Measurements from ENCODE around the gene RANBP17.

RANBP17 gene

DNA sequence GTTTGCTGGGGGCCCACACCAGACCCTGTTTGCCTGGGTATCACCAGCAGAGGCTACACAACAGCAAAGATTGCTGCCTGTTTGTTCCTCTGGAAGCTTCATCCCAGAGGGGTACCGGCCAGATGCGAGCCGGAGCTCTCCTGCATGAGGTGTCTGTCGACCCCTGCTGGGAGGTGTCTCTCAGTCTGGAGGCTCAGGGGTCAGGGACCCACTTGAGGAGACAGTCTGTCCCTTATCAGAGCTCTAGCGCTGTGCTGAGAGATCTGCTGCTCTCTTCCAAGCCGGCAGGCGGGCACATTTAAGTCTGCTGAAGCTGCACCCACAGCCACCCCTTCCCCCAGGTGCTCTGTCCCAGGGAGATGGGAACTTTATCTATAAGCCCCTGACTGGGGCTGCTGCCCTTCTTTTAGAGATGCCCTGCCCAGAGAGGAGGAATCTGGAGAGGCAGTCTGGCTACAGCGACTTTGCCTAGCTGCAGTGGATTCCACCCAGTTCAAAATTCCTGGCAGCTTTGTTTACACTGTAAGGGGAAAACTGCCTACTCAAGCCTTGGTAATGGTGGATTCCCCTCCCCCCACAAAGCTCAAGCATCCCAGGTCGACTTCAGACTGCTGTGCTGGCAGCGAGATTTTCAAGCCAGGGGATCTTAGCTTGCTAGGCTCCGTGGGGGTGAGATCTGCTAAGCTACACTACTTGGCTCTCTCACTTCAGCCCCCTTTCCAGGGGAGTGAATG lies 241.2 kb downstream of the RANBP17 start:
- DNase-seq: no peak

DNA sequence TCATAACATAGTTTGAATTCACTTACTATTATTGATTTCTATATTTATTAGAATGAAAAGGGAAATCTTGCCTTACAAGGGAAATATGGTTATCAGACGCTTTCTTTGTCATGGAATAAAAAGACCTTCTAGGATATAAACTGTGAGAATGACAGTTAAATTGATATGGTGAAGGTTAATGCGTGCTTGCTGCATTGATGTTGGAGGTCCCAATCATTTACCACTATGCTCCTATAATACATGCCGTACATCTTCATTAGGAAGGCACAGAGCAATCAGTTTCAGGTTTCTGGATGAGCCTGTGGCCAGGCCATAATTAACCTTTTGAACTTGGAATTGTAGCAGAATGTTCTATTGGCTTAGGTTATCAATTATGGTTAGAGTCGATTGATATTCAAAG lies 245.9 kb downstream of the RANBP17 start:
- DNase-seq: no peak

DNA sequence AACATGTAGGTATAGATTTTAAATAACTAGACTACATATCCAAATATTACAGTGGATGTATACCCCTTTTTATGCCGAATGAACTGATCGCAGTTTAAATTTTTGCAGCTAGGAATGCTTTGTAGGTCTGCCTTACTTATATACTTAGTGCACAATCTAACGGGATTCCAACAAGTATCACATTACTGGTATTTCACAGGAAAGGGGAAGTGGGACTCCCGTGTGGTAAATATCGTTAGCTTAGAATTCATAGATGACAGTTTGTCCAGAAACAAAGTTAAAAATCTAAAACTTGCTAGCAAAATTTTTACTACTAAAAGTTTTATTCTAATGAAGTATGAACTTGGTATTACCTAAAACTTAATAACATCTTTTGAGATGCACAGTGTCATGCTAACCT lies 253.7 kb downstream of the RANBP17 start:
- DNase-seq: no peak

DNA sequence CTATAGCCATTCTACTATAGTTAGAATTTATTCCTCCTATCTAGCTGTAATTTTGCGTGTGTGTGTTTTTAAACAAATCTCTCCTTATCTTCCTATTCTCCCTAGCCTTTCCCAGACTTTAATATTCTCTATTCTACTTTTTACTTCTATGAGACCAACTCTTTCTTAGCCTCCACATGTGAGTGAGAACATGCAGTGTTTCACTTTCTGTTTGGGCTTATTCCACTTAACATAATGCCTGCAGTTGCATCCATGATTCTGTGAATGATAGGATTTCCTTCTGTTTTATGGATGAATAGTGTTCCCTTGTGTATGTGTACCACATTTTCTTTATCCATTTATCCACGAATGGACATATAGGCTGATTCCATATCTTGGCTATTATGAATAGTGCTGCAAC lies 254.9 kb downstream of the RANBP17 start:
- no peak for DNase-seq

DNA sequence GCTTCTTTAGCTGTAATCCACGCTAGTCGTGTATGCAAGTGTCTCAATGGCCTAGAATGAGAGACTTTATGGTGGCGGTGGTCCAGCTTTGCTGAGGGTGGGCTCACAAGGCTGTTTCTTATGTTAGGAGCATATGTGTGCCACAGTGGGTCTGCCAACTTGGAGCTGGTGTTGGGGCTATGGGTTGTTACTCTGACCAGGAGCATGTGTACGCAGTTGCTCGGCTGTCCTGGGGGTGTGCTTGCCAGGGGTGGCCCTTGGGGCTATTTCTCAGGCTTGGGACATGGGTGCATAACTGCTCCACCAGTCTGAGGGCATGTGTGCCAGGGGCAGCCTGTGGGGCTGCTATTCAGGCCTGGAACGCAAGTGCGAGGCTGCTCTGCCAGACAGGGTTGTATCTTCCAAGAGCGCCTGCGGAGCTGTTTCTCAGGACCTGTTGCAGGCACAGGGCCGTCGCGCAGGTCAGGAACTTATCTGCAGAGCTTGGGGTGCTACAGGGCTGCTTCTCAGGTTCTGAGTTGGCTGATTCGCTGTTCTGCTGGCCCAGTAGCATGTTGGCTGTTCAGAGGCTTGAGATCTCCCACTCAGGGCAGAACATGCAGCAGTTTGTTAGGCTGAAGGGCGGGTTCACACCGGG lies 259.3 kb downstream of the RANBP17 start:
- DNase-seq: no peak

DNA sequence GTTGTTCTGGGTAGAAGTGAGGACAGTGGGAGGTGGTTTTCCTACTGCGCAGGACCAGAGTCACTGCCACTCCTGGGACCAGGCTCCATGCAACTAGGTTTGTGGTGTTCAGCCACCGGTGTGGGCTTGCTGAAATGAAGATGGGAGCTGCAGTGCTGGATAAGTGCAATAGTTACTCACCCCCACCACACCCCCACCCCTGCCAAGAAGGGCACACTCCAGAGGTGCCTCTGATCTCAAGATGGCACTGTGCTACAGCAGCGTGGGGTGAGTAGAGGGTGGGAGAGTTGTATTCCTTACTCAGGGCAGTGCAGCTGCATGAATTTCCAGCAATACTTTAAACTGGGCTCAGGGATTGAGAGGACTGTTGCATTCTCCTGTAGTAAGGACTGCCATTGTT lies 259.8 kb downstream of the RANBP17 start:
- DNase-seq: no peak

DNA sequence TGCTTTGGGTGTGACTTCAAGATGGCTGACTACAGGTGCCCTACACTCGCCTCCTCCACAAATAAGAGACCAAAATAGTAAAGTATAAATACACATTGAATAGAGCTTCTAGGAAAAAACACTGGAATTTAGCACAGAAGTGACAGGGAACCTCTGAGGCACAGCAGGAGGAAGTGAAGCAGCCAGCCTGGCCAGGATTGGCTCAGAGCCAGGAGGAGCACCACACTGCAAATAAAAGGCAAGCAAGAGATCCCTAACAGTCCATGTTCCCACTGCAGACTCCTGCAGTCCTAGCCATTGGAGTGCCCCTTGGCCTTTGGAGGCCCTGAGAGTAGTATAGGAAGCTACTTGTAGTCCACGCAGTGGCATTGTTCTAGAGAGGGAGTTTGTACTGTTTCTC lies 260.6 kb downstream of the RANBP17 start:
- DNase-seq: no peak

DNA sequence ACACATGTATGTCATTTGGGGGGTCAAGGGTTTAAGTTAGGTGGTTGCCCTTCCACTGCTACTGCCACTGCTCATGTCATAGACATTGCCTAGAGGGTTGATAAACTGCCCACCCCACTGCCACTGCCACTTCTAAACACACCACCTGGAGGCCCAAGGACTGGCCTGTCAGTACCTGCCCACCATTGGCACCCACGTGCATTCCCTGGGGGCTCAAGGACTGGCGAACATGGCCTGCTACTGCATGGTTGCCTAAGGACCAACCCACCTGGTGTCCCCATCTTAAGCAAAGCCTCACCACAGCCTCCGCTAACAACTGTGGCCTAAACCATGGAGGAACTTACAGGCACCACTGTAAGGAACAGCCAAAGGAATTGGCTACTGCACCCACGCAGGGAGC lies 261.6 kb downstream of the RANBP17 start:
- DNase-seq: no peak

DNA sequence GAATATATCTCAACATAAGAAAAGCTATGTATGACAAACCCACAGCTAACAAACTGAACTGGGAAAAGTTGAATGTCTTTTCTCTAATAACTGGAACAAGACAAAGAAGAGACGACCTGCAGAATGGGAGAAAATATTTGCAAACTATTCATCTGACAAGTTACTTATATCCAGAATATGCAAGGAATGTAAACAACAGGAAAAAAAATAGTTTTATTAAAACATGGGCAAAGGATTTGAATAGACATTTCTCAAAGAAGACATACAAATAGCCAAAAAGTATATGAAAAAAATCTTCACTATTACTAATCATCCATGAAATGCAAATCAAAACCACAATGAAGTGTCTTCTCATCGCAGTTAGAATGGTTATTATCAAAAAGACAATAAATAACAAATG lies 265.5 kb downstream of the RANBP17 start:
- DNase-seq: no peak

DNA sequence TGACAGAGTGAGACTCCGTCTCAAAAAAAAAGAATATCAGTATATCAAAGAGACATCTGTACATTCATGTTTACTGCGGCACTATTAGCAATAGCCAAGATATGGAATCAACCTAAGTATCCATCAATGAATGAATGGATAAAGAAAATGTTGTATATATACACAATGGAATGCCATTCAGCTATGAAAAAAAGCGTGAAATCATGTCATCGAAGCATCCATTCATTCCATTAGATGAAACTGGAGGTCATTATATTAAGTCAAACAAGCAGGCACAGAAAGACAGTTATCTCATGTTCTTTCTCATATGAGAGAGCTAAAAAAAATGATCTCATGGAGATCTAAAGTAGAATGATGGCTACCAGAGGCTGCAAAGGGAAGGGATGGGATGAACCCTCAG lies 266.3 kb downstream of the RANBP17 start:
- DNase-seq: no peak

DNA sequence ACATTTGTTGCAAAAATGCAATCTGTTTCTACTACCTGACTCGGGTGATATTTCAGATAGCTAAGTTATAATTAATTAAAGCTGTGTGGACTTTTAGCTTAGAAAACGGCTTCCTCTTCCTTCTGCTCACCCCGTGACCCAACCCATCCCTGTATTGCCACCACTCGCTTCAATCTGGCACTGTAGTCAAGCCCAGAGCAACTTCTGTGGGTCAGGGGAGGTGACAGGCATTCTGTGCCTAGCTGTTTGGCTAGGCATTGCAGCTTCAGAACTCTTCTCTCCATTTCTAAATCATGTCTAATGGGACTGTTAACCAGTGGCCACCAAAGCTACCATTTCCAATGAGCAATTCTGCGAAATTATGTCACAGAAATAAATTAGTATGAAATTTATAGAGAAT lies 267.5 kb downstream of the RANBP17 start:
- no peak for DNase-seq

DNA sequence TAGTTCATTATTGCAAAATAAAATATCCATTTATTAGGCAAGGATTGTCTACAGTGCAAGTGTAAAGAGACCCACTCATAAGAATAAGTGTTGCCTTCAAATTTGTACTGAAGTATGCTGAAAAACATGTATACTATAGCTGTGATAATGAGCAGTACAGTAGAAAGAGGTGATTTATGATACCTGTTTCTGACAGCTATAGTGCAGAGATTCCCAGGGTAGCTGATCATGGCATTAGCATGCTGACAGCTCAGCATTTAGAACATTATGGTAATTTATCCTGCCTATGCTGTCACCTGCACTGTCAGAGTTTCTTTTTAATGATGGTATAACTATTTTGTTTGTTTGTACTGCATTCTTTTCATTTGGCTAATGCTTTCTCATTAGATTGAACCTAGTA lies 269.7 kb downstream of the RANBP17 start:
- DNase-seq: no peak

DNA sequence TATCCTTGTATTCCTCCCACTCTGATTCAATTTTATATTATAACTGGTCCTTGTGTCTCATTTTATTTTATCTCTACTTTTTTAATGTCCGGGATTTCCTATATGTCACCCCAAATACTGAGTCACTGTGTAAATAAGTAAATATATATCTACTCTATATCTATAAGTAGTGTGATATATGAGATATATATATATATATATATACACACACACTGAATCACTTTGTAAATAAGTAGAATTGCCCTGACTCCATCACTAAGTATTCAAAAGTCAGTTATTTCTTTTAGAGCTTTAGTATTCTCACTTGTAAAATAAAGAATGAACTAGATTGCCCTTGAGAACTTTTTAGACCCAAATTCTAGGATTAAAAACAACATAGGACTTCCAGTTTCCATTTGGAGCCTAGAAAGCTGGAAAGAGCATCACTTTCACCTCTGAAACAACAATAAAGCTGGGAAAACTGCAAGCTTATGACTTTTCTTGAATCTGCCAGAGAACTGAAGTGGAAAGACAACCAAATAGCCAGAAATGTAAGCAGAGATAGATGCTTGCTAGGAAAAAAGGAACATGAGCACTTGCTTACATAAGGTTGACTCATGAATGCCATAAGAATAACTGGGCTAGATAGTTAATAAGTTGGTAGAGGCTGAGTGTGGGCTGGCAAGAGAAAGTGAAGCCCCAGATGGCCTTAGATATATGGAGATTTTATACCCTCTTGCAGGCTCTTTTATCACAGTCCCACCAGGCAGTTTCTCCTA lies 276.1 kb downstream of the RANBP17 start:
- DNase-seq: no peak

DNA sequence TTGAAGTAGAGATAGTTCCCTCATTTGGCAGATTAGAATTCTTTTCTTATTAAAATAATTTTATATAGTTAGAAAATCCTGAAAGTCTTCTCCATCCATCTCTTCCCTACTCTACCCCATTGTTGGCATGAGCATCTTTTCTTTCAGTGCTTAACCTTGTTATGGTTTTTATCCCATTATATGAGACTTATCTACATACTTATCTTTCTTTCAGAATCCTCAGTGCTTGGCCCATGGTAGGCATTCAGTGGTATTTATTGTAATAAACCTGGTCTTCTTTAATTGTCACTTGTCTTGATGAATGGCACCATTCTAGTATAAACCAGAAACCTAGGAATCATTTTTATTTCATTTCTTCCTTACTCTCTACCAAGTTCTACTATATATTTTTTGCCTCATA lies 277.4 kb downstream of the RANBP17 start:
- DNase-seq: no peak

DNA sequence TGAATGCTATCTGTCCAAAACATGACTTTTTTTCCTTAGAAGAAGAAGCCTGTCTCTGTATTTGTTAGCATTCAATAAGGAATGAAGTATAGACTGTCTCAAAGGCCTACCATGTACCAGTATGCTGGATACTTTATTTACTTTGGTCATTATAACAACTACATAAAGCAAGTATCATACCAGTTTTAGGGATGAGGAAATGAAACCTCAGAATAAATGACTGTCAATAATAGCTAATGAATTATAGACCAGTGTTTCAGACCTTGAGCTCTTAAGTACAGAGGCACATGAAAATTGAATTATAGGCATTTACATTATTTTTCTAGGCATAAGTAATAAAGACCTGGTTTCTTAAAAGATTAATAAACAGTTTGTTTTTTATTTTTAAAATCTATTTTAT lies 280.8 kb downstream of the RANBP17 start:
- DNase-seq: no peak

DNA sequence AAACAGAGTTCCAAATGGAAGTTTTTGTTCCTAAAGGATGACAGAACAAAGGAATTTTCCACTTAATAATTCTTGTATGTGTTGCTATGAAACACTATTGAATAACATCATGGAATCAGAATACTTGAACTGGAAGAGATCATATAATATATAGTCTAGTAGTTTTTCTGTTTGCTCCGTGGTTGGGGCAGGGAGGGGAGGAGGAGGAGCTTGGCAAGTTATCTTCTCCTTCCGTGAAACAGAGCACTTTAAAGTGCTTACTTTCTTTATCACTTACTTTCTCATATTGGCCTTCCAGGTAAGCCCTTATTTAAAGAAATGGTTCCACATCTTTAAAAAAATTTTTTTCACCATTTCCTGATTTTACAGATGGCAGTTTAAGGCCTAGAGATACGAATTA lies 281.4 kb downstream of the RANBP17 start:
- no peak for DNase-seq

DNA sequence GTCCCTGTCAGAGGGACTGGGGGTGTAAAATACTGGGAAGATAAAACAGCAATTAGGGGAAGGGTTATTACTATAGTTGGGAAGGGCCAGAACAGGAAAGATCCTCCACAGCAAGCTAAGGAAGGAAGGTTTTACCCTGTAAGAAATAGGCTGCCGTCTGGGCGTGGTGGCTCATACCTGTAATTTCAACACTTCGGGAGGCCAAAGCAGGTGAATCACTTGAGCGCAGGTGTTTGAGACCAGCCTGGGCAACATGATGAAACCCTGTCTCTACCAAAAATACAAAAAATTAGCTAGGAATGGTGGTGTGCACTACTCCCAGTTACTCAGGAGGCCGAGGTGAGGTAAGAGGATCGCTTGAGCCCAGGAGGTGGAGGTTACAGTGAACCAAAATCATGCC lies 282.1 kb downstream of the RANBP17 start:
- DNase-seq: no peak

DNA sequence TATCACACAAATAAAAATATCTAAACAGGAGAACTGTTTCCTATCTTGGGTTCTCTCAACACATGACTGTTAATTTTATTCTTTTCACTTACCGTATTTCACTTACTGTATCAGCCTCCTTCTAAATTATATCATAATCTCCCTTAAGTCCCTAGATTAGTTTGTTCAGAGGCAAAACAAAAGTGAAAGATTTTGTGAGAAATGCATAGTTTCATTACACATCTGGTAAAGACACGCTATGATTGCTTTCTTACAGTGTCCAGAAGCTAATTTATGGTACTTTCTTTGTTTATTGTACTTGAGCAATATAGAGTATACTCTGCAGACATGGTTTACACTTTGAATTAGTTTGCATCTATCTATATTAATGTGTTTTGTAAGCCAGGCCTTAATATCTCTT lies 287.5 kb downstream of the RANBP17 start:
- no peak for DNase-seq

DNA sequence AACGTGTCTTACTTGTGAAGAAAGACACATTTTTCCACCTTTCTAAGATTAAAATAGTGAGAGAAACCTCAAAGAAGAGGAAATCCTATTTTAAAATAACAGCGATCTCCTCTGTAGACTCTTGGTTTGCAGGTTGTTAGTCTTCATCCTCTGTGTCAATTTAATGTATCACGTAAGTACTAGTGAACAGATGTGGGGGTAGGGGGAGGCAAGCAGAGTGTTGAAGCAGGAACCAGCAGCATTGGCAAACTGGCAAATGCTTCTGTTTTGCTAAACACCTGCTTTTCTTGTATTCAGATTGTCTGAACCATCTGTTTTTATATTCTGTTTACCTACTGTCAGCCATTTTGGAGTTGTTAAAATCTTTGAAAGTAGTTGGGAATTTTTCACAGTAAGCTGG lies 288.0 kb downstream of the RANBP17 start:
- no peak for DNase-seq

DNA sequence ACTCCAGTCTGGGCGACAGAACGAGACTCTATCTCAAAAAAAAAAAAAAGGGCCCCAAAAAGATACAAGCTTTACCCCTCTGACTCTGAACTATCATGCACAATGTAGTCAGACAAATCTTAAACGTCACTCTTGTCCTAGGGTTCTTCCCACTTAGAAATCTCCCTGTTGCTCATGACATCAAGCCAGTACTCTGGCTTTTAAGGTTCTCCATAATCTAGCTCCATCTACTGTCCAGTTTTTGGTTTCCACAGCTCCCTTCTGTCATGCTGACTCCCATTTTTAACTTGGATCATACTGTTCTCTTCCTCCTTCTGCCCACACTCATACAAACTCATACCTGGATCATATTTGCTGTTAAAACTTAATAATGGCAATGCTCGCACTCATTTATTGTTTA lies 290.6 kb downstream of the RANBP17 start:
- DNase-seq: no peak

DNA sequence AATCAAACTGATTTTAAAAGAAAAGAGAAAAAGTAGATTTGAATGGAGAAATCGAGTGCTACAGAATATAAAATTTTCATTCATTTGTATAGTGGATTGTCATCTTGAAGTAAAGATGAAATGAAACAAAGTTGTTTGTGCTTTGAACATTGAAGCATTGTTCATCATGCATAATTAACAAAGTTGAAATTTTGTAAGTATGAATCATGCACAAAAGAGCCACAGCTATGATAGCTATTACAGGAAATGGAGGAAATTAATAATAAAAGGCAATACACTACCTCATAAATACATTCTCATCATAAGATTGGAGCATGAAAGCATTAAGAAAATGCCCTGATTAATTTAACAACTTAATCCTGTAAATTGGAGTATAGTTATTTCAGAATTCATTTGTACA lies 293.8 kb downstream of the RANBP17 start:
- DNase-seq: no peak

DNA sequence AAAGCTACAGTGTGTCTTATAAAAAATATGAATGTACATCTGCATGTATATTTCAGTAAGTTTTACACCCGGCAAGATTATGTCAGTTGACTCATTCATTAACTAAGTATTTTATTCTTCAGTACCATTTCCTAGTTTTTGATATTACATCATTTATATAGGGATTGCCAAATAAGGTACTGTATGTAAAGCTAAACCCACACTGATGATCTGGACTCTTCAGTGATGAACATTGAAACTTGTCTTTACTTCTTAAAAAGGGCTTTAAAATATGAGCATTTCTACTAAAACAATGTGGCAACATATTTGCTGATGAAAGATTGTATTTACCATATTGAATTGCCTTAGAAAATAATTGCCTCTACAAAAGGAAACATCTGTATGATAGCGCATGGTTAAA lies 295.5 kb downstream of the RANBP17 start:
- DNase-seq: no peak

DNA sequence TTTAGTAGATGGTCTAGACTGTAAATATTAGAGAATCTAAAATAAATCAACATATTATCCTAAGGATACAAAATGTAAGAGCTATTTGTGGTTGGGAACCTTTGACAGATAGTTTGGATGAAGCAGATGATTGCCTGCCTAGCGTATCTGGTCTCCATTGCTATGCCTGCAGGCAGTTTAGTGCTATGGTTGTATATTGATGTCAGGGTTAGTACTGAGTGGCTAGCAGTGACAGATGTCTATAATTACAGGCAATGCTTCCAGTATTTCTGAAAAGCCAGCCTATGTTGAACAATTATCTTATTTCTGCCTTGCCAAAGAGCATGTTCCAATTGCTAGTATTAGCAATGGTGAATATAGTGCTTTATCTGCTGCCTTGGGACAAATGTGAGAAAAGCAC lies 296.0 kb downstream of the RANBP17 start:
- no peak for DNase-seq

DNA sequence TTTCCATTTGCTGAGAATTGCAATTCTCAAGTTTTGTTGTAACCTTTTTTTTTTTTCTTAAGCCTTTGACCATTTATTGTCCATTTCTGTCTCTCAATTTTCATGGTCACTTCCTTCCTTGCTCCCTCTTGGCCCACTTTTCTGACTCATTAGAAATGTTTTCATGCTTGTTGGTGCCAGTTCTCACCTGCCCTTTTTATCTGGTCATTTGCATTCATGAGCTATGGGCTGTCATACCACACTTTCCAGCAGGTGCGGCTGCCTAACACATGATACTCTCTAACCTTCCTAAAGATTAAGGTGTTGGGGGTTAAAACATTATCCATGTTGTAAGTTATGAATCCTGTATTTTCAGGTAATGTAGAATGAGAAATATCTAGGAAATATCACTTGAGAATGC lies 296.8 kb downstream of the RANBP17 start:
- DNase-seq: no peak

All from activated naive CD4-positive, alpha-beta T cell treated with anti-CD3 and anti-CD28 coated beads, Interleukin-2, amount 50 U/mL, for 16 hours (primary cell).